Ecto neural progenitor cell (in vitro differentiated cells): ENCODE measurements around the gene TNFAIP1.
"Not testable (repeated sequence)": the region's sequence is repeated elsewhere in the genome, so short reads cannot be mapped to it uniquely, and the experiment has no call there.

Experiments used
- DNase-seq: peaks from one replicate; pipeline ENCODE4 v3.0.0-alpha.2; 2018; ENCODE audit warnings: low spot score

Gene TNFAIP1

GRCh38 chr17:28335201-28335958 lies at the start of gene TNFAIP1, which contains the start of gene IFT20:
Gene TNFAIP1, plus strand, starts transcription at chr17:28335761. Its CDS starts 3,761 bp downstream, at chr17:28339522.
Gene IFT20, minus strand, starts transcription at chr17:28335472. Its CDS starts 3,487 bp downstream, at chr17:28331985.
- DNase-seq = peak; percentile 100

- no peak for DNase-seq
Observed at GRCh38 chr17:28285965-28286364, 49.6 kb upstream of the TNFAIP1 start.

- DNase-seq = no peak
Observed at GRCh38 chr17:28290703-28291102, 44.9 kb upstream of the TNFAIP1 start.

- DNase-seq = no peak
Observed at GRCh38 chr17:28291780-28292330, 43.7 kb upstream of the TNFAIP1 start.

- not testable (repeated sequence) for DNase-seq
Observed at GRCh38 chr17:28292878-28293277, 42.7 kb upstream of the TNFAIP1 start.

GRCh38 chr17:28293994-28294393 lies 41.6 kb upstream of the TNFAIP1 start:
- DNase-seq = no peak

GRCh38 chr17:28295677-28296578 lies 39.6 kb upstream of the TNFAIP1 start:
- DNase-seq = no peak

- DNase-seq = no peak
Observed at GRCh38 chr17:28298449-28298848, 37.1 kb upstream of the TNFAIP1 start.

- no peak for DNase-seq
Observed at GRCh38 chr17:28306954-28307401, 28.6 kb upstream of the TNFAIP1 start.

- DNase-seq = no peak
Observed at GRCh38 chr17:28313841-28314240, 21.7 kb upstream of the TNFAIP1 start.

- no peak for DNase-seq
Observed at GRCh38 chr17:28315846-28316705, 19.5 kb upstream of the TNFAIP1 start.

GRCh38 chr17:28317099-28317965 lies 18.2 kb upstream of the TNFAIP1 start:
- no peak for DNase-seq

- peak; percentile 80 for DNase-seq
Observed at GRCh38 chr17:28317966-28318758, 17.4 kb upstream of the TNFAIP1 start.

GRCh38 chr17:28318759-28319597 lies 16.6 kb upstream of the TNFAIP1 start, which contains the start of gene TMEM97:
Gene TMEM97, plus strand, starts transcription at chr17:28319200. Its CDS starts 40 bp downstream, at chr17:28319240.
- DNase-seq = peak; percentile 99

GRCh38 chr17:28319598-28319935 lies 16.0 kb upstream of the TNFAIP1 start:
- DNase-seq = no peak

GRCh38 chr17:28320215-28321061 lies 15.1 kb upstream of the TNFAIP1 start:
- no peak for DNase-seq

- peak; percentile 18 for DNase-seq
Observed at GRCh38 chr17:28324267-28324745, 11.3 kb upstream of the TNFAIP1 start.

- DNase-seq = no peak
Observed at GRCh38 chr17:28324781-28325180, 10.8 kb upstream of the TNFAIP1 start.
